HEK293T (cell line): ENCODE results near the gene PITX1.

Experiments used
- FOXA1 ChIP-seq: fragments of 450-650 bp; IDR thresholded peaks from 2 replicates; pipeline ENCODE4 v1.6.1; 2016; ENCODE audit warnings: mild to moderate bottlenecking
- HDGF ChIP-seq: fragments of 450-650 bp; IDR thresholded peaks from 2 replicates; pipeline ENCODE4 v1.6.1; 2017; ENCODE audit warnings: antibody characterized with exemption, borderline replicate concordance
- NFRKB ChIP-seq: fragments of 450-650 bp; IDR thresholded peaks from 2 replicates; pipeline ENCODE4 v1.6.1; 2016; ENCODE audit warnings: mild to moderate bottlenecking, moderate library complexity
- SUZ12 ChIP-seq: fragments of 450-650 bp; IDR thresholded peaks from 2 replicates; pipeline ENCODE4 v1.6.1; 2016; ENCODE audit warnings: mild to moderate bottlenecking

GRCh38 chr5:135057233-135057632, 23.2 kb upstream of the PITX1 start:
- no peak for TF ChIP-seq NFRKB
- no peak for TF ChIP-seq SUZ12
- TF ChIP-seq HDGF = no peak
- TF ChIP-seq FOXA1 = no peak
